Measurements from ENCODE around the gene PDZRN3.
A peak's percentile ranks its signal among the peaks of the same experiment; 100 is the strongest.

PDZRN3 gene

GRCh38 chr3:73624821-73625665, at the start of gene PDZRN3:
TSS of gene PDZRN3 (minus strand) at chr3:73624941.
- peak; percentile 79 for DNase-seq (ENCODE audit: low spot score)

- DNase-seq (ENCODE audit: low spot score): no peak
These were observed 49.5 kb upstream of the PDZRN3 start for GRCh38 chr3:73674280-73674679.

GRCh38 chr3:73669260-73669659, 44.5 kb upstream of the PDZRN3 start:
- DNase-seq (ENCODE audit: low spot score): no peak

DNA sequence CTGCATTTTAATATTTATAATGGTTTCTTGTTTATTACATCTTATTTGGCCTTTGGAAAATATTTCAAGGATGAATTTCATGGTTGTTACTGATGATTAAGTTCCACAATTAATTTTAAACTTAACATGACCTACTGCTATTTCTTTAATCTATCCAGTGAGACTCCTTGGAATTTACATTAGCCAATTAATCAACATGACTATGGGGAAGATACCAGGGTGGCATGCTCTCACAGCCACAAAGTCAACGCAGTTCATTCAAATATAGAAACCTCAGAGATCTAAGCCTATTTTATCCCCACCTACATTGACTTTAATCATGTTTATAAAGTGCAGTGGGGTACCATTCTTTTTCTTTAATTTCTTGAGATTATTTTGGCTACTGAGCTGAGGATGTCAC, 43.6 kb upstream of the PDZRN3 start:
- DNase-seq (ENCODE audit: low spot score): no peak

DNA sequence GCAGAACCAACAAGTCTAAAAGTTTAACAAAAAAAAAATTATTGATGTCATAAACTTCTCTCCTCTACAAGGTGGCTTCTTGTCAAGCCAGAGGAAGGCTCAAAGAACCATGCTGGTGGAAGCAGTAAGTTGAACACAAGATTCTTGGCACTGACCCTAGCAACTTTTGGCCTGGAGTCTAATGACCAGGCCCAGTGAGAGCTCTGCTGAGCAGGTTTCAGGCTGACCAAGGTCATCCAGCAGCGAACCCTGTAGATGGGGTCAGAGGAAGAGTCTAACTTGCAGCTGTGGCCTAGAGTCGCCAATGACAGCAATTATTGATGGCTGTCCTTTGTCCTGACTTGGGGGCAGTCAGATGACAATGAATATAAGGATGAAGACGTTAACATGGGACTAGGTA, 43.1 kb upstream of the PDZRN3 start:
- DNase-seq (ENCODE audit: low spot score): no peak

DNA sequence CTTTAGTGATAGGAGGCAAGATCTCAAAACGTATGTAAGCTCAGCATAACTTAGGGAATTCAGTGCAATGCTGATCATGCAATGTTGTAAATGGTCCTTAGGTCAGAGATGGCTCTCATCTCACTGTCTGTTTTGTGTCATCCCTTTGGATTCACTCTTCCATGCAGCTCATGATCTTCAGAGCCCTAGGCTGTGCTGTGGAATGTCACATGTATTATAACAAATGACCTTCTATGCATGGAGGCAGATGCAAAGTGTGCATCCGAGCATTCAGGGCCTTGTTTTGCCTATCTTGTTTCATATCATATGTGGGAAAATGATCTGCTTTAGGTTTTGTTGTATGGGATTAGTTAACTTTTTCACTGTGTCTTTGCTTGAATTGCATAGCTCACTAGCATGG, 40.5 kb upstream of the PDZRN3 start:
- no peak for DNase-seq (ENCODE audit: low spot score)

DNA sequence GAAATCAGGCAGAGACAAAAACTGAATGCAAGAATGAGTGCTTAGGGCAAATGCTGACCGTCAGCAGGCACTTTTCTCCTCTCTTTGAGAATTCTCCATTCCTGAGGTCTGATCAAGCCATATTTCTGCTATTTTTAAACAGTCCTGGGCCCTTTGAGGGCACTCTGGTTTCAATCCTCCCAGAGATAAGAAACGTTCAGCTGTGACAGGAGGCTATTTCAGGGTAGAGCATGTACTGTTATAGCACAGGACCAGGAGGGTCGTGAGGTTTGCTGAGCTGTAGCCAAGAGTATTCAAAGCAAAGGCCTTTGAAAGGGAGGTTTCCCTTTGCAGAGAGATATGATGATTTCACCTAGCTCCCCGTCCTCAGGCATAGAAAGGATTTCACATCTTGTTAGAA, 39.6 kb upstream of the PDZRN3 start:
- no peak for DNase-seq (ENCODE audit: low spot score)

GRCh38 chr3:73663495-73663894, 38.8 kb upstream of the PDZRN3 start:
- DNase-seq (ENCODE audit: low spot score): no peak

DNA sequence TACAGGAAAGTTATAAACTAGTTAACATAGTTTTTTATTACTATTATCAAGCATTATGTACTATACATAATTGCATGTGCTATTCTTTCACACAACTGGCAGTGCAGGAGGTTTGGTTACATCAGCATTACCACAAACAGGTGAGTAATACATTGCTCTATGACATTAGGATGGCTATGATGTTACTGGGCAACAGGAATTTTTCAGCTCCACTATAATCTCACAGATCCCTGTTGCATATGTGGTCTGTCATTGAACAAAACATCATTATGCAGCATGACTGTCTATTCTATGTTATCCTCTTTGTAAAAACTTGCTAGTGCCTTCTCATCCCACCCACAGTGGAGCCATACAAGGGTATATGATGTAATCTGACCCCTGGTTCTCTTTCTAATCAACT, 36.5 kb upstream of the PDZRN3 start:
- no peak for DNase-seq (ENCODE audit: low spot score)

DNA sequence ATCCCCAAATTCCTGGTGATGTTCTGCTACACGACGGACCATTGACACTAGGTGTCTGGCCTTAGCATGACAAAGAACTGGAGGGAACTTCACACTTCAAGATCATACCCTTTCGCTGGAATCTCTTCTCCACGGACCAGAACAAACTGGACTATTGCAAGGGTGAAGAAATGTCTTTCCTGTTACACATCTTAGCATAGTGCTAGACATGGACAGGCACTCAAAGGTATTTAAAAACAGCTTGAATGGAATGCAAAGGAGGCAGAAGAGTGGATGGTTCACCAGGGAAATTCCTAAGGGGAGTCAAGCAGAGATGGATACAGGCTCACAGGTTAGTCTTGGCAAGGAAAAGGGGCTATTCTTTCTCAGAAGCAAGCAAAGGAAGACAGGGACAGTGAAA, 33.5 kb upstream of the PDZRN3 start:
- no peak for DNase-seq (ENCODE audit: low spot score)

DNA sequence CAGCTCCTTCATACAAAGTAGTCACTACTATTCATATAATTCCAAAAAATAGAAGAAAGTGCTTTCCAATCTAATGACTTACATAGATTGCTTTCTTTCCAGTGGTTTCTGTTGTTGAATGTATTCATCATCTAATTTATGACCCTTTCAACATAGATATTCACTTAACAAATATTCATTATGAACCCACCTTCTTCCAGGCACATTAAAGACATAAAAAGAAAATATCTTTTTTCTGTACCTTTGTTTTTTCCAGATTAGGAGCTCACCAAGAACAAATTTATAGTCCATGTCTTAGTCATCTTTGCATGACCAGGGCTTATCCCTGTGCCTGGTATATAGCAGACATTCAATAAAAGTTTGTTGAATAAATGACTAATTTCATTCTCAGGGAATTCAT, 32.4 kb upstream of the PDZRN3 start:
- no peak for DNase-seq (ENCODE audit: low spot score)

DNA sequence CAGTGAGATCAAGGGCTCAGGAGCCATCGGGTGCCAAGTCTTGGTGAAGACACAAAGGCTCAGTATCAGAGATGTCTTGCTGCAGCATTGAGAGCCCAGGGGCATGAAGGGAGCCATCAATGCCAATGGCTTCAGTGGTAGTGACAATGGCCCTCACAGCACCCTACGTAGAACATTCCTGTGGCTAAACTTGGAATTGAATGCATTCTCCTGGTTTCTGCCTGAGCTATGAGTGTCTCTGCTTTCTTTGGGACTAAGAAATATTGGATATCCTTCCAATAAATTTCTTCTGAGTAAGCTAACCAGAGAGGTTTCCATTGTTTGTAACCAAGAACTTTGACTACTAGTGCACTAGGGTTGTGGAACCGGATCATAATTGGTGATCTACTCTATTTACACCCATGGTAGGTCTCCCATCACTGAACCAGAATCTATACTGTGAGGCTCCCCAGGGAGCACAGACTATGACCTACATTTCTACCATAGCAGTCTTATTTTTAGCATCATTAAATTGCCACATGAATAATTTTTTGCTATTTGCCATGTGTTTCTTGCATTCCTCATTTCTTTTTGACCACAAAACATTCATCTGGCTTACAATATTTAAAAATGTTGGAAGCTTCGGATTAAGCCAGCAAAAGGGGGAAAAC, 31.6 kb upstream of the PDZRN3 start:
- DNase-seq (ENCODE audit: low spot score): no peak

- DNase-seq (ENCODE audit: low spot score): no peak
These were observed 30.5 kb upstream of the PDZRN3 start for GRCh38 chr3:73655197-73655596.

DNA sequence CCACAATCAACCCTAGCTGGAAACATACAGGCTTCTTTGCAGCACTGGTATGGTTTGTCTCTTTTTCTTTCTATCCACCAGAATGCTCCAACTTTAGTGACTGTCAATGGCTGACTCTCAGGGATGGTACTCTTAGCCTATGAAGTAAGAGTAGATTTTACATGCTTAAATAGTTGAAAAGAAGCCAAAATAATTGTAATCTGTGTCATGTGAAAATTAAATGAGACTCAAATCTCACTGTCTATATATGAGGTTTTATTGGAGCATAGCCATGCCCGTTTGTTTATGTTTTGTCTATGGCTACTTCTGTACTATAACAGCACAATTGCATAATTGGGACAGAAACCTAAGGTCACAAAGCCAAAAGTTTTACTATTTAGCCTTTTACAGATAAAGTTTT, 29.1 kb upstream of the PDZRN3 start:
- DNase-seq (ENCODE audit: low spot score): no peak

DNA sequence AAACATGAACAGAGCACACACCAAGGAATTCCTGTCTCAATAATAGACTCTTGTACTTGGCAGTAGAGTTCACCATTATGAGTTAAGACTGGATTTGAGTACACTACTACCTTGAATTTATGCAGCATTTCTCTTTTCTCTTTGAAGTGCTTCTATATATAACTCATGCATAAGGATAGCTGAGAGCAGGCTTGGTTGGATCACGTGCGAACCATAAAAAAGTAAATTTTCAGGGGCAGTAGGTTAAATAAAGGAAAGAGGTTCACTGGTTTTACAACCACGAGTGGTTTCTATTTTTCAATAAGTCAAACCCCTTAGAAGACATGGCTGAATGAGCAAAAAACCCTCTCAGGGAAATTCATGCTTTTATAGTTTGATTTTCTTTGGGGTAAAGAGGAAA, 28.6 kb upstream of the PDZRN3 start:
- no peak for DNase-seq (ENCODE audit: low spot score)

GRCh38 chr3:73652896-73653295, 28.2 kb upstream of the PDZRN3 start:
- DNase-seq (ENCODE audit: low spot score): no peak

DNA sequence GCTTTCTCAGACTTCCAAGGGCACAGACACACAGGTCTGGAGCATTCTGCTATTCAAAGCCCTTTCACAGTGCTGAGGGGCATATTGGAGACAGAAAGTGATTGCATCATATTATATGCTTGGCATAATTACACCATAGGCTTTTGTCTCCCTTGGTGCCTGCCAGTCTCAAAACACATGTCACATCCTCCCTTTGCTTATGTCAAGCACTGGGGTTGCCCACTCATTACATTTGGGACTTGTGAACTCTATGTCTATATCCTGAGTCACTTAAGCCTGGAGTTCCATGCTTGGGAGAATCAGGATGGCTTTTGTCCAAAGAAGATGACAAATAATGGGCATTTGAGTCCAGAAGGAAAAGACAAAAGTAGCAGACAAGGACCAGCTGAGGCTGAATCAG, 12.3 kb upstream of the PDZRN3 start:
- no peak for DNase-seq (ENCODE audit: low spot score)

DNA sequence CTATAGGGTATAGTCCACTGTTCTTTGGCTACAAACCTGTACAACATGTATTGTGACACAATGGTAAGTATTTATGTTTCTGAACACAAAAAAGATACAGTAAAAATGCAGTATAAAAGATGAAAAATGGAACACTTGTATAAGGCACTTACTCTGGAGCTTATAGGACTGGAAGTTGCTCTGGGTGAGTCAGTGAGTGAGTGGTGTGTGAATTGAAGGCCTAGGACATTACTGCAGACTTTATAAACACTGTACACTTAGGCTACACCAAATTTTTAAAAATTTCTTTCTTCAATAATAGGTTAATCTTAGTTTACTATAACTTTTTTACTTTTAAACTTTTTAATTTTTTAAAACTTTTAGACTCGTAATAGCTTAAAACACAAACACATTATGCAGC, 10.5 kb upstream of the PDZRN3 start:
- DNase-seq (ENCODE audit: low spot score): no peak

- no peak for DNase-seq (ENCODE audit: low spot score)
These were observed 9.2 kb upstream of the PDZRN3 start for GRCh38 chr3:73633916-73634344.

DNA sequence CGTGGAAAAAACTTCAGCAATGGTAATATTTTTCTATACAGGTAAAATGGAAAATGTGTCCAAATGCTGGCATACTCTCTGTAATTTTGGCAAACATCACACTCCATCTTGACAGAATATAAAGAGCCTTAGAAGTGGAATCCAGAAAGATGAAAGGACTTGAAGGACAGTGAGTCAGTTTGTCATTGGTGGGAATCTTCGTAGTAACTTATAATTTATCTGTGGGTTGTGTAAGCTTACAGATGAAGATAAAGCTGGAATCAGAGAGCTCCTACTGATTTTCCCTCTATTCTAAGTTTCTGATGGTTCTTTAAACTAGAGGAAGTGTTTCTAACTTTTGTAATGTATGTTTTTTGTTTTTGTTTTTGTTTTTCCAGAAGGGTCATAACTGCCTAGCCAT, 8.7 kb upstream of the PDZRN3 start:
- no peak for DNase-seq (ENCODE audit: low spot score)

- DNase-seq (ENCODE audit: low spot score): no peak
These were observed 1.4 kb upstream of the PDZRN3 start for GRCh38 chr3:73626106-73626505.

DNA sequence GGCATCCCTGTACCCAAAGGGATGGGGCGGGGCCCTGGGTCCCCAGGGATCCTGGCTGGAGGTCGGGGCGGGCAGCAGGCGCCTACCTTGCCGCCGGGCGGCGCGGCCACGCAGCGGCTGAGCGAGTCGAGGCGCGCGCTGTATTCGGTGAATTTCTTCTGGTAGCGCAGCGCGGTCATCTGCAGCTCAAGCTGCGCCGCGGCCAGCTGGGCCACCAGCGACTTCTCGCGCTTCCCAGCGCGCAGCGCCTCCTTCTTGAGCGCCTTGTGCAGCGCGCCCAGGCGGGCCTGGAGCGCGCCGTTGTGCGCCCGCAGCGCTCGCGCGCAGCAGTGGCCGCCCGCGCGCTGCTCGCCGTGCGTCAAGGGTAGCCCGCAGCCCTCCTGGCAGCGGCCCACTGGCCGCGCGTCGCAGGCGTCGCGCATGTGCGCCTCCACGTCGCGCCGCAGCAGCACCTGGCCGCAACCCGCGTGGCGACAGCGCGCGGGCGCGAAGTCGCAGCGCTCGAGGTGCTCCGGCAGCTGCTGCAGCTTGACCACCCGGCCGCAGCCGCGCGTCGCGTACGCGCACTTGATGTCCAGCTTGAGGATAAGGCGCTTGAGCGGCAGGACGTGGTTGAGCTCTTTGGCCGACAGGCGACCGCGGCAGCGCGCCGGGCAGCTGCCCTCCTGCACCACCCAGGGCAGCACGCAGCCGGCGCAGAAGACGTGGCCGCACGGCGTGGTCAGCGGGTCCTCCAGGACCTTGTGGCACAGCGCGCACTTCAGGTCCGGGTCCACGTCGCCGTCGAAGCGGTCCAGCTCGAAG, 522 bp downstream of the PDZRN3 start:
- peak; percentile 70 for DNase-seq (ENCODE audit: low spot score)

DNA sequence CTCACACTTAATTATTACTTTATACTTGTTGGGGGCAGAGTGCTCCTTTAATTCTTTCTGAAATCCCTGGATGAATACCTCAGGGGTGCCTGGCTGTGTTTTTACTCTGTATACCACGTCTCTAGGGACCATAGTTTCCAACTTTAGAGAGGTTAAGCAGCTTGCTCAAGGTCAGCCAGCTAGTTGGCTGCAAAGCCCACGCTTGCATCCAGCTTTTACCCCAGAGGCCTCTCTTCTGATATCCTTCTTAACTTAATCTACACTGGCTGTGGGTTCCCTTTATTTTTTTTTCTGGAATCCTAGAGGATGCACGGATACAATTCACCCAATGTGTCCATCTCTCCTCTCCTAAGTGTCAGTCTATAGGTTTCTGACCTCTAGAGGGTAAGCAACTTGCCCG, 1.4 kb downstream of the PDZRN3 start:
- no peak for DNase-seq (ENCODE audit: low spot score)
